ENCODE measurements around the gene PRIMA1. TPM values are rescaled to one million over a fixed set of nuclear protein-coding genes. Genes with fewer than 3 reads are reported as not detected.

PRIMA1 gene
- total and polyA plus RNA-seq, 7 experiments from 2014 or later: not detected

GRCh38 chr14:93743270-93744060, 44.8 kb downstream of the PRIMA1 start:
- no peak overlapping the region for H3K4me3 Mint-ChIP-seq
- H3K4me1 Mint-ChIP-seq: peaks cover 0 to 3% (median 0%) of the 10 kb centered on the region in 7 donors
- intact Hi-C loops (cut with micrococcal nuclease): no loop called here
- H3K4me1 ChIP-seq (ENCODE audit: control insufficient read depth in 2 of 2, insufficient read depth in 2 of 2, low read length in 2 of 2): no peaks in the 10 kb centered on the region
- H3K27ac ChIP-seq (ENCODE audit: low read depth, low read length): no peak overlapping the region
- no peak for ATAC-seq
- ChIA-PET CTCF (interaction anchor here (0.6 kb wide), 1 partner anchor 151 kb away, joined by 5 read pairs; no protein-coding TSS in a partner anchor), POLR2A (interaction anchor here (0.6 kb wide), 1 partner anchor 566 kb away, joined by 3 read pairs; no protein-coding TSS in a partner anchor)
- H3K27me3 ChIP-seq (ENCODE audit: control insufficient read depth in 2 of 2, insufficient read depth in 2 of 2, low read length in 2 of 2): no peaks in the 10 kb centered on the region
- no peak overlapping the region for H3K27ac Mint-ChIP-seq
- H3K27me3 Mint-ChIP-seq: peaks cover 0 to 4% (median 0%) of the 10 kb centered on the region in 5 donors
- DNase-seq: no peak
- H3K9me3 ChIP-seq (ENCODE audit: control insufficient read depth in 2 of 3, low read length in 3 of 3): no peaks in the 10 kb centered on the region
- peaks cover 0 to 6% (median 0%) of the 10 kb centered on the region in 11 donors for H3K9me3 Mint-ChIP-seq
- no peak overlapping the region for H3K4me3 ChIP-seq (ENCODE audit: low read length)
- no peaks in the 10 kb centered on the region for H3K36me3 ChIP-seq (ENCODE audit: control insufficient read depth in 2 of 3, insufficient read depth in 3 of 3, low read length in 3 of 3)
- no peaks in the 10 kb centered on the region for H3K36me3 Mint-ChIP-seq

DNA sequence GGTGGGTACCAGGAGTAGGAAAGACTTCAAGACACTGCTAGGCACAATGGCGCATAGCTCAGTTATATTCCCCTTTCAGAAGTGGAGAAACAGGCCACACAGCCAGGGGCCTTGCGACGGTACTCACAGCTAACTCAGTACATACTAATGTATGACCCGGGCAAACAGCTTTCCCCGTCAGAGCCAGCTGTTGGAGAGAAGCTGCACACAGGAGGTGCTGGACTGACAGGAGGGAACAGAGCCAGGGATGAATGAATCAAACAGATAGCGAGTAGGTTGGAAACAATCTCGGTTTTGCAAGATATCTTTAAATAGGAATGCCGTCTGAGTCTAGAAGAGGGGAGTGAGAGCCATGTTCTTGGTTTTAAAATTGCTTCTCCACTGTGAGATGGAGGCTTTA, 45.5 kb downstream of the PRIMA1 start:
- ATAC-seq (no peak), DNase-seq (no peak)
- ChIA-PET CTCF (no interaction called here), POLR2A (no interaction called here)
- Histone ChIP-seq H3K4me1 (ENCODE audit: control insufficient read depth in 2 of 2, insufficient read depth in 2 of 2, low read length in 2 of 2) (no peaks in the 10 kb centered on the region), H3K36me3 (ENCODE audit: control insufficient read depth in 2 of 3, insufficient read depth in 3 of 3, low read length in 3 of 3) (no peaks in the 10 kb centered on the region), H3K4me3 (ENCODE audit: low read length) (no peak overlapping the region), H3K9me3 (ENCODE audit: control insufficient read depth in 2 of 3, low read length in 3 of 3) (no peaks in the 10 kb centered on the region), H3K27me3 (ENCODE audit: control insufficient read depth in 2 of 2, insufficient read depth in 2 of 2, low read length in 2 of 2) (no peaks in the 10 kb centered on the region), H3K27ac (ENCODE audit: low read depth, low read length) (no peak overlapping the region)
- peaks cover 0 to 1% (median 0%) of the 10 kb centered on the region in 7 donors for H3K4me1 Mint-ChIP-seq
- no peaks in the 10 kb centered on the region for H3K36me3 Mint-ChIP-seq
- no peak overlapping the region for H3K27ac Mint-ChIP-seq
- H3K4me3 Mint-ChIP-seq: no peak overlapping the region
- peaks cover 0 to 4% (median 0%) of the 10 kb centered on the region in 11 donors for H3K9me3 Mint-ChIP-seq
- H3K27me3 Mint-ChIP-seq: peaks cover 3 to 8% (median 5%) of the 10 kb centered on the region in 5 donors
- intact Hi-C loops (cut with micrococcal nuclease): no loop called here

- Mint-ChIP-seq H3K4me3 (no peak overlapping the region), H3K27me3 (peaks cover 3 to 15% (median 12%) of the 10 kb centered on the region in 5 donors), H3K36me3 (no peaks in the 10 kb centered on the region), H3K4me1 (no peaks in the 10 kb centered on the region), H3K9me3 (no peaks in the 10 kb centered on the region), H3K27ac (no peak overlapping the region)
- ChIA-PET POLR2A (no interaction called here), CTCF (no interaction called here)
- H3K4me3 ChIP-seq (ENCODE audit: low read length): no peak overlapping the region
- DNase-seq: no peak
- H3K36me3 ChIP-seq (ENCODE audit: control insufficient read depth in 2 of 3, insufficient read depth in 3 of 3, low read length in 3 of 3): no peaks in the 10 kb centered on the region
- H3K27me3 ChIP-seq (ENCODE audit: control insufficient read depth in 2 of 2, insufficient read depth in 2 of 2, low read length in 2 of 2): no peaks in the 10 kb centered on the region
- ATAC-seq: no peak
- H3K4me1 ChIP-seq (ENCODE audit: control insufficient read depth in 2 of 2, insufficient read depth in 2 of 2, low read length in 2 of 2): no peaks in the 10 kb centered on the region
- H3K27ac ChIP-seq (ENCODE audit: low read depth, low read length): no peak overlapping the region
- intact Hi-C loops (cut with micrococcal nuclease): no loop called here
- no peaks in the 10 kb centered on the region for H3K9me3 ChIP-seq (ENCODE audit: control insufficient read depth in 2 of 3, low read length in 3 of 3)
Measured at GRCh38 chr14:93741556-93742230, 46.6 kb downstream of the PRIMA1 start.

GRCh38 chr14:93737634-93738033, 50.7 kb downstream of the PRIMA1 start:
- Mint-ChIP-seq H3K27me3 (peaks cover 0 to 16% (median 14%) of the 10 kb centered on the region in 5 donors), H3K9me3 (no peaks in the 10 kb centered on the region), H3K4me3 (no peak overlapping the region), H3K27ac (no peak overlapping the region), H3K36me3 (no peaks in the 10 kb centered on the region), H3K4me1 (no peaks in the 10 kb centered on the region)
- Histone ChIP-seq H3K27ac (ENCODE audit: low read depth, low read length) (no peak overlapping the region), H3K9me3 (ENCODE audit: control insufficient read depth in 2 of 3, low read length in 3 of 3) (no peaks in the 10 kb centered on the region), H3K4me3 (ENCODE audit: low read length) (no peak overlapping the region), H3K36me3 (ENCODE audit: control insufficient read depth in 2 of 3, insufficient read depth in 3 of 3, low read length in 3 of 3) (no peaks in the 10 kb centered on the region), H3K4me1 (ENCODE audit: control insufficient read depth in 2 of 2, insufficient read depth in 2 of 2, low read length in 2 of 2) (no peaks in the 10 kb centered on the region), H3K27me3 (ENCODE audit: control insufficient read depth in 2 of 2, insufficient read depth in 2 of 2, low read length in 2 of 2) (no peaks in the 10 kb centered on the region)
- intact Hi-C loops (cut with micrococcal nuclease): no loop called here
- ChIA-PET CTCF (no interaction called here), POLR2A (no interaction called here)
- no peak for DNase-seq
- ATAC-seq: no peak

GRCh38 chr14:93736378-93737014, 51.8 kb downstream of the PRIMA1 start:
- H3K36me3 Mint-ChIP-seq: no peaks in the 10 kb centered on the region
- no peaks in the 10 kb centered on the region for H3K4me1 Mint-ChIP-seq
- ATAC-seq: no peak

GRCh38 chr14:93735206-93735605, 53.1 kb downstream of the PRIMA1 start:
- ATAC-seq (no peak), DNase-seq (no peak)
- no peaks in the 10 kb centered on the region for H3K27me3 ChIP-seq (ENCODE audit: control insufficient read depth in 2 of 2, insufficient read depth in 2 of 2, low read length in 2 of 2)
- Mint-ChIP-seq H3K27ac (no peak overlapping the region), H3K27me3 (peaks cover 0 to 16% (median 14%) of the 10 kb centered on the region in 5 donors), H3K9me3 (no peaks in the 10 kb centered on the region), H3K4me3 (no peak overlapping the region), H3K36me3 (no peaks in the 10 kb centered on the region), H3K4me1 (no peaks in the 10 kb centered on the region)
- CTCF ChIA-PET: no interaction called here
- H3K36me3 ChIP-seq (ENCODE audit: control insufficient read depth in 2 of 3, insufficient read depth in 3 of 3, low read length in 3 of 3): no peaks in the 10 kb centered on the region
- no peak overlapping the region for H3K4me3 ChIP-seq (ENCODE audit: low read length)
- H3K9me3 ChIP-seq (ENCODE audit: control insufficient read depth in 2 of 3, low read length in 3 of 3): no peaks in the 10 kb centered on the region
- intact Hi-C loops (cut with micrococcal nuclease): no loop called here
- H3K27ac ChIP-seq (ENCODE audit: low read depth, low read length): no peak overlapping the region
- POLR2A ChIA-PET: no interaction called here
- H3K4me1 ChIP-seq (ENCODE audit: control insufficient read depth in 2 of 2, insufficient read depth in 2 of 2, low read length in 2 of 2): no peaks in the 10 kb centered on the region

More at GRCh38 chr14:93736378-93737014, 51.8 kb downstream of the PRIMA1 start:
- Histone ChIP-seq H3K27me3 (ENCODE audit: control insufficient read depth in 2 of 2, insufficient read depth in 2 of 2, low read length in 2 of 2) (no peaks in the 10 kb centered on the region), H3K4me1 (ENCODE audit: control insufficient read depth in 2 of 2, insufficient read depth in 2 of 2, low read length in 2 of 2) (no peaks in the 10 kb centered on the region), H3K9me3 (ENCODE audit: control insufficient read depth in 2 of 3, low read length in 3 of 3) (no peaks in the 10 kb centered on the region), H3K27ac (ENCODE audit: low read depth, low read length) (no peak overlapping the region), H3K36me3 (ENCODE audit: control insufficient read depth in 2 of 3, insufficient read depth in 3 of 3, low read length in 3 of 3) (no peaks in the 10 kb centered on the region), H3K4me3 (ENCODE audit: low read length) (no peak overlapping the region)
- ChIA-PET CTCF (no interaction called here), POLR2A (no interaction called here)
- H3K4me3 Mint-ChIP-seq: no peak overlapping the region
- intact Hi-C loops (cut with micrococcal nuclease): no loop called here
- H3K9me3 Mint-ChIP-seq: no peaks in the 10 kb centered on the region
- DNase-seq: no peak
- H3K27ac Mint-ChIP-seq: no peak overlapping the region
- H3K27me3 Mint-ChIP-seq: peaks cover 0 to 16% (median 14%) of the 10 kb centered on the region in 5 donors

Measured in naive thymus-derived CD4-positive, alpha-beta T cell (primary cell).